ENCODE measurements around the gene HDDC3. TPM values are rescaled to one million over a fixed set of nuclear protein-coding genes. Genes with fewer than 3 reads are reported as not detected.

Gene HDDC3
- total RNA-seq, result 16.0 TPM
- long read RNA-seq, full-length matches to known transcripts, result 11 of 15 reads
- long read RNA-seq, partial matches to known transcripts, result 0 of 15 reads
- long read RNA-seq, other reads (novel, unspliced or antisense), result 4 of 15 reads

DNA sequence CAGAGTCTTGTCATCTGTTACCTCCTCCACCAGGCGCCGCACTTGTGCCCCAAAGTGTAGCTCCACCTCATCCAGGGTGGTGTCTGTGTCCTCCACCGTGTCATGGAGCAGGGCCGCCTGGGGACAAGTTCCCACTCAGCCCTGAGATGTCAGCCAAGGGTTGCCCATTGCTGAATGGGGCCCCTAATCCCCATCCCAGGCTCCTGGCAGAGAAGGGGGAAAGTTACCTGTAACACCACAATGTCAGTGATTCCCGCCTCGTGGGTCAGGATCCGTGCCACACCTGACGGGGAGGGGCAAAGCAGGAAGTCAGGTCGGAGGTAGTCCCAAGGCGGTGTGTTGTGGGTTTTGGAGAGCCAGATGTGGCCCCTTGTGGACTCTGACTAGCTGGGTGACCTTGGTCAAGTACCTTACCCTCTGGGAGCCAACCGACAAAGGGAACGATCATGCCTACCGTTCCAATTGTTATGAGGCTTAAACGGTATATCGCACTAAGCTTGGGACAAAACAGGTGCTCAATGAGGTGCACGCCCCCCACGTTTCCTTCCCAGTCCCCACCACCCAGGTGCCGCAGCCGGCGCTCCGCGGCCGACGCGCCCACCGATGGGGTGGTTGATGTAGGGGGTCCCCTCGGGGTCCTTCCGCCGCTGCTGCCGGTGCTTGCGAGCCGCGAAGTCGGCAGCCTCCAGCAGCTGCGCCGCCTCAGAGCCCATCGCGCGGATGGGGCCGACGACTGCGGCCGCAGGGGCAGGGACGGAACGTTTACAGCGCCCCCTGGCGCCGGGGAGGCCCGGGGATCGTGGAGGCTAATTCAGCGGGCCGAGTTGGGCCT lies at the start of gene HDDC3:
HDDC3 (minus strand) TSS at position 722 of the 832 bp plus-strand sequence; CDS start at position 713, 9 bp downstream.
- H3K4me3 ChIP-seq, result peak within 1 kb of the TSS; percentile 93
- peak within 1 kb of the TSS; percentile 96 for H3K27ac ChIP-seq
- DNase-seq, result peak; percentile 94
- intact Hi-C loops (cut with DNase I), result no loop called here
- H3K36me3 ChIP-seq, result no peaks in the 10 kb centered on the region
- ATAC-seq, result peak; percentile 77 to 83
- peaks cover 62% of the 10 kb centered on the region for H3K4me1 ChIP-seq
- peak; percentile 99 for TF ChIP-seq CTCF (IDR thresholded peaks at IDR 0.05)
- no peaks in the 10 kb centered on the region for H3K9me3 ChIP-seq
- H3K27me3 ChIP-seq (ENCODE audit: low read depth), result no peaks in the 10 kb centered on the region

GRCh38 chr15:90982135-90982534 lies 49.8 kb upstream of the HDDC3 start:
- intact Hi-C loops (cut with DNase I), result no loop called here
- H3K36me3 ChIP-seq, result peaks cover 4% of the 10 kb centered on the region
- no peak for TF ChIP-seq CTCF (IDR thresholded peaks at IDR 0.05)
- no peak for DNase-seq
- H3K4me3 ChIP-seq, result no peak overlapping the region
- H3K9me3 ChIP-seq, result no peaks in the 10 kb centered on the region
- H3K4me1 ChIP-seq, result no peaks in the 10 kb centered on the region
- ATAC-seq, result no peak
- H3K27me3 ChIP-seq (ENCODE audit: low read depth), result no peaks in the 10 kb centered on the region
- H3K27ac ChIP-seq, result no peak overlapping the region

DNA sequence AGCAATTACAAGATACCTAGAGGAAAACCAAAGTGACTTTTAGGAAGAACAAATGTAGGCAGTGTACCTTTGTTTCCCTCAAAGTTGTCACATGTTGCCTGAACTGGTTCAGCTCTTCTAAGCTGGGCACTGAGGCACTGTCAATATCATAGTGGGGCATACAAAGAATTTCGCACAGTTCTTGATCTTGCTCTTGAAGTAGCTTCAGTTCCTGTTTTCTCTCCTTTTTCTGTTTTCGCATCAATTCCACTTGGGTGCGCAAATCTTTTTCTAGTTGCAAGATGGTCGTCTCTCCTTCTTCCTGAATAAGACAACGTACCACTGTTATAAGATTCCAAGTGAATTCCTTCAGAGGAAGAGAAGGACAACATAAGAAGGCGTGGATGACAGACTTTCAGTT lies 49.3 kb upstream of the HDDC3 start:
- Histone ChIP-seq H3K27ac (no peak overlapping the region), H3K9me3 (no peaks in the 10 kb centered on the region), H3K4me3 (no peak overlapping the region), H3K27me3 (ENCODE audit: low read depth) (no peaks in the 10 kb centered on the region), H3K36me3 (peaks cover 4% of the 10 kb centered on the region), H3K4me1 (no peaks in the 10 kb centered on the region)
- DNase-seq (no peak), ATAC-seq (no peak)
- intact Hi-C loops (cut with DNase I), result no loop called here
- TF ChIP-seq CTCF (IDR thresholded peaks at IDR 0.05), result no peak

GRCh38 chr15:90979582-90979981 lies 47.2 kb upstream of the HDDC3 start:
- Histone ChIP-seq H3K27me3 (ENCODE audit: low read depth) (no peaks in the 10 kb centered on the region), H3K27ac (no peak overlapping the region), H3K36me3 (peaks cover 4% of the 10 kb centered on the region), H3K4me3 (no peak overlapping the region), H3K9me3 (no peaks in the 10 kb centered on the region), H3K4me1 (no peaks in the 10 kb centered on the region)
- TF ChIP-seq CTCF (IDR thresholded peaks at IDR 0.05), result no peak
- no peak for ATAC-seq
- DNase-seq, result no peak
- intact Hi-C loops (cut with DNase I), result no loop called here

DNA sequence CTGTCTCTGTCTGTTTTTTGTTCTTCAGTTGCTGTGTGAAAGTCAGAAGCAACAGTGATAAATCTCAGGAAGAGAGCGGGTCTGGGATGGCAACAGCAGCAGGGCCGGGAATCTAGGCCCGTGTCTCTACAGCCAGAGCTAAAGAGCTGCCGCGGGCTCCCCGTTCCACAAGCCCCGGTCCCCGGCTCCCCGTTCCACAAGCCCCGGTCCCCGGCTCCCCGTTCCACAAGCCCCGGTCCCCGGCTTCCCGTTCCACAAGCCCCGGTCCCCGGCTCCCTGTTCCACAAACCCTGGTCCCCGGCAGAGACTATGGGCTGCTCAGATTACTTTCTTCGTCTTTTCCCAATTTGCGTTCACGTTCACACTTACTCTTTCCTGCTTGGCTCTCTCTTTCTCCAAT lies 41.9 kb upstream of the HDDC3 start:
- no peak for DNase-seq
- Histone ChIP-seq H3K4me1 (no peaks in the 10 kb centered on the region), H3K36me3 (no peaks in the 10 kb centered on the region), H3K27me3 (ENCODE audit: low read depth) (no peaks in the 10 kb centered on the region), H3K27ac (no peak overlapping the region), H3K9me3 (no peaks in the 10 kb centered on the region), H3K4me3 (no peak overlapping the region)
- intact Hi-C loops (cut with DNase I), result no loop called here
- ATAC-seq, result no peak
- TF ChIP-seq CTCF (IDR thresholded peaks at IDR 0.05), result no peak
